ENCODE data around the gene PCIF1. TPM values are rescaled to one million over a fixed set of nuclear protein-coding genes. Genes with fewer than 3 reads are reported as not detected.

PCIF1 gene
- total and polyA plus RNA-seq, 9 of the 15 experiments (the other 6 are each of a cell fraction or from before 2014, with no cell fraction given) = 5.8 to 29.4 (median 11.3) TPM

DNA sequence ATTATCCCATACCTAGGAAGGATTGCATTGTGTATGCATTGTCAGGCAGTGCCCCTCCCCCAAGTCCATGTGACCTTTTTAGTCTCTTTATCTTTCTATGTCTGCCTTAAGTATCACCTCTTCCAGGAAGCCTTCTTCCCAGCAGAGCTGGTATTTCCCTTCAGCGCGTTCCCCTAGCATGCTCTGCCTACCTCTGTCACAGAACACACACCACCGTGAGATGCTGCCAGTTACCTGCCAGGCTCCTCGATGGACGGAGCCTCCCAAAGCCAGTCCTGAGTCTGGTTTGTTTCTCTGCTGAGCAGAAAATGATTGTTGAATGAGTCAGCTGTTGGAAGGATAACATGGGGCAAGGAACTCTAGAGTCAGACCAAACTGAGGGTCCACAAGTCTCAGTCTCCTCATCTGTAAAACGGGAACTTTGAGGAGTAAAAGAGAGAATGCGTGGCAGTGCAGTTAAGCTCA, 48.8 kb downstream of the PCIF1 start:
- Histone ChIP-seq H4K20me1 (replicated peaks; ENCODE audit: control insufficient read depth, insufficient read depth, low read length) (no peaks in the 10 kb centered on the region), H3K79me2 (ENCODE audit: control insufficient read depth, insufficient read depth, low read length) (no peaks in the 10 kb centered on the region), H3K36me3 (ENCODE audit: control insufficient read depth, insufficient read depth, low read length) (no peaks in the 10 kb centered on the region), H3K27ac (ENCODE audit: extremely low read depth, low read depth, low read length) (peak overlapping the region; percentile 67), H2AFZ (ENCODE audit: low read depth, low read length) (peak overlapping the region; percentile 96), H3K9me3 (replicated peaks; ENCODE audit: control insufficient read depth, insufficient read depth, low read depth, low read length) (no peaks in the 10 kb centered on the region; the same call in 1 of the 2 replicates), H3K9me1 (ENCODE audit: control insufficient read depth, insufficient read depth, low read length) (no peaks in the 10 kb centered on the region), H3K27me3 (ENCODE audit: control insufficient read depth in 2 of 2, insufficient read depth in 2 of 2, low read length in 2 of 2) (no peaks in the 10 kb centered on the region), H3K4me3 (peak overlapping the region; percentile 19; the same call in 1 of the 2 replicates), H3K9ac (ENCODE audit: insufficient read depth in 1 of 2, low read depth in 2 of 2, low read length in 2 of 2) (peak overlapping the region; percentile 49 to 72; a peak in 3 of 4 replicates), H3K4me1 (replicated peaks in 1 of 2; ENCODE audit: control insufficient read depth in 2 of 2, insufficient read depth in 2 of 2, low read length in 2 of 2) (peaks cover 24% of the 10 kb centered on the region in 2 experiments), H3K4me2 (ENCODE audit: insufficient read depth, low read length) (peak overlapping the region; percentile 84)
- POLR2A ChIA-PET = interaction anchor here (0.6 to 2.4 kb wide), 4 partner anchors 10 to 459 kb away, joined by 3 to 32 read pairs (median 3); partner anchors contain the start of gene ZNF335
- in situ Hi-C loops (cut with MboI) = no loop called here
- WGBS (ENCODE audit: insufficient coverage, low coverage, missing lambda C conversion rate) = 13% methylated on average over 7 of the region's 7 CpGs
- no TSS peak for BruUV-seq (replicated peaks)
- intact Hi-C loops (cut with micrococcal nuclease) = loop anchor here (1.0 kb wide), 1 partner anchor 11 kb away; the partner anchor contains the start of gene ZNF335
- peak; percentile 67 for ATAC-seq
- DNase-seq (ENCODE audit: extremely low read depth in 1 of 4, low spot score in 3 of 4) = peak; percentile 29 to 81 (median 40)
- CTCF ChIA-PET (ENCODE audit: low intra/inter-chr PET ratio) = interaction anchor here (1.5 kb wide), 1 partner anchor 14 kb away, joined by 4 read pairs; no protein-coding TSS in a partner anchor
- FAIRE-seq = peak; percentile 72
- 0 out of 2 replicates have a peak, but pooled peaks have one; percentile 20 for TF ChIP-seq ZBTB40 (IDR thresholded peaks at IDR 0.05)
- TF ChIP-seq ZBTB40 (CRISPR knock-in tag; IDR thresholded peaks at IDR 0.05) = no peak
- TF ChIP-seq TEAD4 (IDR thresholded peaks at IDR 0.05; ENCODE audit: low read length) = peak; percentile 23; the same call in 1 of the 2 replicates
- TF ChIP-seq TEAD4 (CRISPR knock-in tag; IDR thresholded peaks at IDR 0.05; ENCODE audit: borderline replicate concordance) = no peak
- TF ChIP-seq NFE2L1 (tag; IDR thresholded peaks at IDR 0.05; ENCODE audit: borderline replicate concordance, low read depth) = no peak
- TF ChIP-seq SIN3B (IDR thresholded peaks at IDR 0.05; ENCODE audit: low read depth) = no peak
- TF ChIP-seq ATF1 (CRISPR knock-in tag; IDR thresholded peaks at IDR 0.05) = no peak
- TF ChIP-seq ATF1 (tag; IDR thresholded peaks at IDR 0.05) = peak; percentile 13; the same call in 1 of the 2 replicates
- TF ChIP-seq, protein P1, sequence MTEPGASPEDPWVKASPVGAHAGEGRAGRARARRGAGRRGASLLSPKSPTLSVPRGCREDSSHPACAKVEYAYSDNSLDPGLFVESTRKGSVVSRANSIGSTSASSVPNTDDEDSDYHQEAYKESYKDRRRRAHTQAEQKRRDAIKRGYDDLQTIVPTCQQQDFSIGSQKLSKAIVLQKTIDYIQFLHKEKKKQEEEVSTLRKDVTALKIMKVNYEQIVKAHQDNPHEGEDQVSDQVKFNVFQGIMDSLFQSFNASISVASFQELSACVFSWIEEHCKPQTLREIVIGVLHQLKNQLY (CRISPR knock-in tag; conservative IDR thresholded peaks at IDR 0.05) = no peak
- peak; percentile 33; the same call in 1 of the 2 replicates for TF ChIP-seq FOXM1 (IDR thresholded peaks at IDR 0.05; ENCODE audit: low read depth)
- no peak for TF ChIP-seq FOXM1 (CRISPR knock-in tag; IDR thresholded peaks at IDR 0.05; ENCODE audit: low read depth)
- no peak for TF ChIP-seq NR2C1 (IDR thresholded peaks at IDR 0.05)
- peak; percentile 32; the same call in 1 of the 2 replicates for TF ChIP-seq NR2C1 (tag; IDR thresholded peaks at IDR 0.05)
- peak; percentile 48; the same call in 1 of the 2 replicates for TF ChIP-seq C11orf30 (IDR thresholded peaks at IDR 0.05; ENCODE audit: low read depth)

Measured in K562 (cell line).